SK-N-SH treated with all-trans-retinoic acid at 6 μM for 48 hours (cell line): ENCODE measurements around the gene SSU72.

Source experiments
- ARNTL ChIP-seq: fragments of 450-650 bp; formaldehyde crosslinking; IDR thresholded peaks from 2 replicates; pipeline ENCODE4 v1.5.0; 2020; ENCODE audit warnings: low read depth, mild to moderate bottlenecking, moderate library complexity, borderline replicate concordance
- BACH2 ChIP-seq: fragments of 250-450 bp; sonication (Bioruptor Pico); IDR thresholded peaks from 2 replicates; pipeline ENCODE4 v1.9.0; 2021; ENCODE audit warnings: mild to moderate bottlenecking, borderline replicate concordance
- CREB5 ChIP-seq: fragments of 250-450 bp; sonication (Bioruptor Pico); IDR thresholded peaks from 2 replicates; pipeline ENCODE4 v1.5.1; 2020; ENCODE audit warnings: low read depth, mild to moderate bottlenecking, moderate library complexity
- PATZ1 ChIP-seq: fragments of 250-450 bp; sonication (Bioruptor Pico); IDR thresholded peaks from 2 replicates; pipeline ENCODE4 v1.8.0; 2020; ENCODE audit warnings: mild to moderate bottlenecking, moderate library complexity, borderline replicate concordance
- POU6F1 ChIP-seq: fragments of 250-450 bp; sonication (Bioruptor Pico); IDR thresholded peaks from 2 replicates; pipeline ENCODE4 v1.8.0; 2021; ENCODE audit warnings: low read depth, mild to moderate bottlenecking, moderate library complexity, borderline replicate concordance
- SNAI2 ChIP-seq: fragments of 250-450 bp; sonication (Bioruptor Pico); IDR thresholded peaks from 2 replicates; pipeline ENCODE4 v1.5.0; 2020; ENCODE audit warnings: mild to moderate bottlenecking, moderate library complexity
- ZNF70 ChIP-seq: fragments of 450-650 bp; formaldehyde crosslinking; IDR thresholded peaks from 2 replicates; pipeline ENCODE4 v1.5.0; 2020; ENCODE audit warnings: mild to moderate bottlenecking, moderate library complexity
- ZNF8 ChIP-seq: fragments of 450-650 bp; formaldehyde crosslinking; IDR thresholded peaks from 2 replicates; pipeline ENCODE4 v1.5.0; 2020; ENCODE audit warnings: mild to moderate bottlenecking, moderate library complexity

- TF ChIP-seq ARNTL (CRISPR knock-in tag) (no peak), SNAI2 (CRISPR knock-in tag) (no peak), PATZ1 (CRISPR knock-in tag) (no peak), POU6F1 (CRISPR knock-in tag) (no peak), ZNF70 (CRISPR knock-in tag) (no peak), CREB5 (CRISPR knock-in tag) (no peak), ZNF8 (CRISPR knock-in tag) (no peak), BACH2 (CRISPR knock-in tag) (no peak)
Observed at GRCh38 chr1:1621173-1622009, 46.7 kb upstream of the SSU72 start.
